GM19035 (cell line): Measurements from ENCODE around the gene TNFAIP8L3.

Source experiments
- ATAC-seq: cut with Tn5 transposase; IDR thresholded peaks from one replicate; pipeline ENCODE4 v1.9.1; 2021; ENCODE audit not compliant: unreplicated experiment

TNFAIP8L3 gene

GRCh38 chr15:51007131-51007666, 87.5 kb downstream of the TNFAIP8L3 start:
- no peak for ATAC-seq
